ENCODE measurements around the gene PLEKHG3.

- TF ChIP-seq CTCF (conservative IDR thresholded peaks at IDR 0.05 in 1 of 2, IDR thresholded peaks at IDR 0.05 in 1 of 2; ENCODE audit: low read depth in 1 of 2, low read length in 2 of 2), result no peak
- no peak for TF ChIP-seq EZH2 (IDR thresholded peaks at IDR 0.05; ENCODE audit: low read length, missing control alignments)
These were observed 30.5 kb upstream of the PLEKHG3 start for GRCh38 chr14:64673748-64674147.

Data from fibroblast of lung (primary cell).